SU-DHL-6 (cell line): ENCODE measurements around the gene DRC7.

Experiments
- H2AFZ ChIP-seq: fragments of 200-600 bp; sonication (generic); 2 replicates; pipeline ENCODE4 v1.6.1; 2014; ENCODE audit warnings: low read depth, mild to moderate bottlenecking, moderate library complexity, mixed read lengths, antibody characterized with exemption, low read length; ENCODE audit not compliant: severe bottlenecking
- H3F3A ChIP-seq: fragments of 200-600 bp; shearing (Covaris generic); 2 replicates; pipeline ENCODE4 v1.6.0; 2016; ENCODE audit warnings: antibody characterized with exemption, mild to moderate bottlenecking; ENCODE audit not compliant: insufficient read depth
- H3K27ac ChIP-seq: fragments of 200-600 bp; sonication (generic); 2 replicates; pipeline ENCODE4 v1.5.1; 2016; ENCODE audit warnings: low read depth, mild to moderate bottlenecking, low read length, moderate library complexity, mixed read lengths
- H3K27me3 ChIP-seq: fragments of 200-600 bp; sonication (generic), shearing (Covaris generic); 2 replicates; pipeline ENCODE4 v1.6.0; 2014; ENCODE audit warnings: mild to moderate bottlenecking, low read length
- H3K36me3 ChIP-seq: fragments of 200-600 bp; sonication (generic); 2 replicates; pipeline ENCODE4 v1.6.1; 2014; ENCODE audit warnings: mild to moderate bottlenecking, low read length, mixed read lengths
- H3K4me2 ChIP-seq: fragments of 300-600, 200-600 bp; shearing (Covaris generic), sonication (generic); 2 replicates; pipeline ENCODE4 v1.6.0; 2014; ENCODE audit warnings: low read length, low read depth, mild to moderate bottlenecking; ENCODE audit not compliant: poor library complexity, severe bottlenecking
- H3K4me3 ChIP-seq: fragments of 200-600 bp; sonication (generic); 2 replicates; pipeline ENCODE4 v1.5.1; 2014; ENCODE audit warnings: antibody characterized with exemption, low read length, mild to moderate bottlenecking, mixed read lengths; ENCODE audit not compliant: insufficient read depth, poor library complexity, severe bottlenecking
- H3K79me2 ChIP-seq: fragments of 200-600 bp; sonication (generic); 2 replicates; pipeline ENCODE4 v1.6.1; 2014; ENCODE audit warnings: mild to moderate bottlenecking, low read length, moderate library complexity; ENCODE audit not compliant: insufficient read depth
- H3K9ac ChIP-seq: fragments of 200-600 bp; sonication (generic); 2 replicates; pipeline ENCODE4 v1.7.0; 2014; ENCODE audit warnings: mild to moderate bottlenecking, low read length
- H3K9me2 ChIP-seq: fragments of 200-600 bp; sonication (generic); replicated peaks from 2 replicates; pipeline ENCODE4 v1.6.1; 2014; ENCODE audit warnings: low read length; ENCODE audit not compliant: insufficient read depth
- H3K9me3 ChIP-seq: fragments of 200-600 bp; sonication (generic); 2 replicates; pipeline ENCODE4 v1.6.1; 2014; ENCODE audit warnings: low read length, mixed read lengths; ENCODE audit not compliant: insufficient read depth
- H4K20me1 ChIP-seq: fragments of 200-600 bp; sonication (generic); 2 replicates; pipeline ENCODE4 v1.6.1; 2014; ENCODE audit warnings: low read depth, mild to moderate bottlenecking, antibody characterized with exemption, low read length, moderate library complexity, mixed read lengths
- CTCF ChIP-seq: fragments of 200-600 bp; sonication (generic); IDR thresholded peaks from one replicate; pipeline ENCODE4 v1.5.1; 2017; ENCODE audit warnings: antibody characterized with exemption, mild to moderate bottlenecking, low read length, moderate library complexity; ENCODE audit not compliant: insufficient read depth, poor library complexity, severe bottlenecking
- EZH2phosphoT487 ChIP-seq: fragments of 200-600 bp; sonication (generic), shearing (Covaris generic); conservative IDR thresholded peaks from 2 replicates; pipeline ENCODE4 v1.6.1; 2018; ENCODE audit warnings: mild to moderate bottlenecking, antibody characterized with exemption, low read length, moderate library complexity, mixed read lengths

DRC7 gene

GRCh38 chr16:57743458-57743857 is 48.9 kb downstream of the DRC7 start:
- H3K27me3 ChIP-seq: no peaks in the 10 kb centered on the region
- no peaks in the 10 kb centered on the region for H3K9me2 ChIP-seq
- H3K9me3 ChIP-seq: no peaks in the 10 kb centered on the region
- TF ChIP-seq CTCF: no peak
- no peak for TF ChIP-seq EZH2phosphoT487
- H2AFZ ChIP-seq: no peak overlapping the region
- H3F3A ChIP-seq: no peaks in the 10 kb centered on the region
- no peak overlapping the region for H3K4me2 ChIP-seq
- no peaks in the 10 kb centered on the region for H3K79me2 ChIP-seq
- H3K36me3 ChIP-seq: no peaks in the 10 kb centered on the region
- no peak overlapping the region for H3K27ac ChIP-seq
- H4K20me1 ChIP-seq: no peaks in the 10 kb centered on the region
- no peak overlapping the region for H3K4me3 ChIP-seq
- H3K9ac ChIP-seq: no peak overlapping the region

GRCh38 chr16:57743886-57744641 is 49.5 kb downstream of the DRC7 start:
- Histone ChIP-seq H3K36me3 (no peaks in the 10 kb centered on the region), H3K4me3 (no peak overlapping the region), H3K9ac (no peak overlapping the region), H3K9me3 (no peaks in the 10 kb centered on the region), H3K79me2 (no peaks in the 10 kb centered on the region), H3K27ac (no peak overlapping the region), H3K9me2 (no peaks in the 10 kb centered on the region), H4K20me1 (no peaks in the 10 kb centered on the region), H3F3A (no peaks in the 10 kb centered on the region), H2AFZ (no peak overlapping the region), H3K27me3 (no peaks in the 10 kb centered on the region), H3K4me2 (no peak overlapping the region)
- TF ChIP-seq EZH2phosphoT487: no peak
- TF ChIP-seq CTCF: no peak

GRCh38 chr16:57744642-57744903 is 50.0 kb downstream of the DRC7 start:
- H4K20me1 ChIP-seq: no peaks in the 10 kb centered on the region
- no peak overlapping the region for H3K27ac ChIP-seq
- no peak for TF ChIP-seq CTCF
- TF ChIP-seq EZH2phosphoT487: no peak
- H3K4me3 ChIP-seq: no peak overlapping the region
- H3K79me2 ChIP-seq: no peaks in the 10 kb centered on the region
- H3K36me3 ChIP-seq: no peaks in the 10 kb centered on the region
- H2AFZ ChIP-seq: no peak overlapping the region
- no peak overlapping the region for H3K4me2 ChIP-seq
- no peak overlapping the region for H3K9ac ChIP-seq
- no peaks in the 10 kb centered on the region for H3K9me2 ChIP-seq
- no peaks in the 10 kb centered on the region for H3K9me3 ChIP-seq
- no peaks in the 10 kb centered on the region for H3K27me3 ChIP-seq
- no peaks in the 10 kb centered on the region for H3F3A ChIP-seq
